Measurements from ENCODE around the gene RPS6KA3.

DNA sequence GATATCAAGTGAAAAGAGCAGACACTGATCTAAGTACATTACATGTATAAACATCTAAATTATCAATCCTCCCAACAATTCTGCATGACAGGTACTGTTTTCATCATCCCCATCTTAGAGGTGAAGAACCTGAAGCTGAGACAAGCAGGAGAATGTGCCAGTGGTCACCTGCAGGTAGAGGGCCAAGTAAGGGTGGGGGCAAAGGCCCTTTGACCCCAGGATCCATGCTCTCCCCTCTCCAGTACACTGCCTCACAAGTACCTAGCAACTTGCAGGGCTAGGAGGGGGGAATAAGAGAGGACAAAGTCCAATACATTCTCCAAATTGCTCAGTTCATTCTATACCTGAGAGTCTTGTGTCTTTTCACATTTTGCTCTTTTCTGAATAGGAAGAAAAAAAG is 141.7 kb downstream of the RPS6KA3 start:
- TF ChIP-seq, protein P1, sequence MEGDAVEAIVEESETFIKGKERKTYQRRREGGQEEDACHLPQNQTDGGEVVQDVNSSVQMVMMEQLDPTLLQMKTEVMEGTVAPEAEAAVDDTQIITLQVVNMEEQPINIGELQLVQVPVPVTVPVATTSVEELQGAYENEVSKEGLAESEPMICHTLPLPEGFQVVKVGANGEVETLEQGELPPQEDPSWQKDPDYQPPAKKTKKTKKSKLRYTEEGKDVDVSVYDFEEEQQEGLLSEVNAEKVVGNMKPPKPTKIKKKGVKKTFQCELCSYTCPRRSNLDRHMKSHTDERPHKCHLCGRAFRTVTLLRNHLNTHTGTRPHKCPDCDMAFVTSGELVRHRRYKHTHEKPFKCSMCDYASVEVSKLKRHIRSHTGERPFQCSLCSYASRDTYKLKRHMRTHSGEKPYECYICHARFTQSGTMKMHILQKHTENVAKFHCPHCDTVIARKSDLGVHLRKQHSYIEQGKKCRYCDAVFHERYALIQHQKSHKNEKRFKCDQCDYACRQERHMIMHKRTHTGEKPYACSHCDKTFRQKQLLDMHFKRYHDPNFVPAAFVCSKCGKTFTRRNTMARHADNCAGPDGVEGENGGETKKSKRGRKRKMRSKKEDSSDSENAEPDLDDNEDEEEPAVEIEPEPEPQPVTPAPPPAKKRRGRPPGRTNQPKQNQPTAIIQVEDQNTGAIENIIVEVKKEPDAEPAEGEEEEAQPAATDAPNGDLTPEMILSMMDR (IDR thresholded peaks at IDR 0.05 in 8 of 11, conservative IDR thresholded peaks at IDR 0.05 in 3 of 11), result no peak
- TF ChIP-seq POLR2A (IDR thresholded peaks at IDR 0.05), result no peak

All from spleen (tissue), 7 donors.